B cell (primary cell): ENCODE results near the gene TEPSIN. TPM values are rescaled to one million over a fixed set of nuclear protein-coding genes. Genes with fewer than 3 reads are reported as not detected.

Experiments
- ATAC-seq: fragments of 200-7000 bp; cut with Tn5 transposase; one replicate; pipeline ENCODE4 v1.10.0; 2021; ENCODE audit warnings: low read depth, mild to moderate bottlenecking, moderate number of reproducible peaks, moderate library complexity
- CTCF ChIA-PET: fragments of 350-600 bp; sonication (Branson Sonifier 250); formaldehyde crosslinking; loops from one replicate; lab custom pipeline; 2021; ENCODE audit warnings: antibody characterized with exemption, inconsistent platforms; lab: Charles Lee
- POLR2A ChIA-PET: fragments of 350-600 bp; sonication (Branson Sonifier 250); formaldehyde crosslinking; loops from one replicate; lab custom pipeline; 2021; ENCODE audit warnings: antibody characterized with exemption; lab: Charles Lee
- DNase-seq: peaks from one replicate; pipeline ENCODE4 v3.0.0; 2013
- H2AFZ ChIP-seq: 2 replicates; pipeline ENCODE4 v1.6.1; 2012; ENCODE audit warnings: mild to moderate bottlenecking, low read depth, low read length; ENCODE audit not compliant: insufficient read depth, poor library complexity, severe bottlenecking
- H3K27ac ChIP-seq, 2 donors: 1 replicate in 1 of 2; 2 replicates in 1 of 2; pipeline ENCODE4 v1.5.1; 2012 to 2013; ENCODE audit warnings: low read length in 2 of 2, mild to moderate bottlenecking in 2 of 2, moderate library complexity in 1 of 2
- H3K27me3 ChIP-seq, 4 experiments: fragments of 200-600 bp in 1 of 4; sonication (generic) in 1 of 4; replicated peaks in 1 of 4; 1 replicate in 2 of 4; 2 replicates in 2 of 4; pipeline versions ENCODE4 v1.6.1 to v1.7.0; 2013 to 2016; ENCODE audit warnings: low read length in 3 of 4, mild to moderate bottlenecking in 2 of 4, mixed read lengths in 1 of 4, moderate library complexity in 1 of 4; ENCODE audit not compliant: insufficient read depth in 4 of 4, control insufficient read depth in 3 of 4; ENCODE audit errors: control extremely low read depth in 1 of 4
- H3K36me3 ChIP-seq, 2 experiments: replicated peaks in 1 of 2; 1 replicate in 1 of 2; 2 replicates in 1 of 2; pipeline versions ENCODE4 v1.6.1 to v1.7.1; 2013; ENCODE audit warnings: low read length in 1 of 2; ENCODE audit not compliant: insufficient read depth in 2 of 2, control insufficient read depth in 1 of 2; ENCODE audit errors: control extremely low read depth in 1 of 2, extremely low read depth in 1 of 2
- H3K4me1 ChIP-seq, 2 donors: fragments of 200-600 bp in 1 of 2; sonication (generic) in 1 of 2; 1 replicate in 1 of 2; 2 replicates in 1 of 2; pipeline versions ENCODE4 v1.5.1 to v1.6.1; 2013 to 2017; ENCODE audit warnings: low read length in 2 of 2; ENCODE audit not compliant: control insufficient read depth in 2 of 2, insufficient read depth in 2 of 2
- H3K4me2 ChIP-seq: replicated peaks from 2 replicates; pipeline ENCODE3; 2012; ENCODE audit warnings: mild to moderate bottlenecking, low read depth, low read length; ENCODE audit not compliant: poor library complexity, severe bottlenecking
- H3K4me3 ChIP-seq, 5 experiments: fragments of 200-600 bp in 1 of 5; sonication (generic) in 1 of 5; 1 replicate in 3 of 5; 2 replicates in 2 of 5; pipeline versions ENCODE4 v1.5.1 to v1.7.0; 2011 to 2016; ENCODE audit warnings: low read length in 4 of 5, mild to moderate bottlenecking in 4 of 5, low read depth in 2 of 5, control low read depth in 1 of 5, moderate library complexity in 1 of 5; ENCODE audit not compliant: insufficient read depth in 1 of 5; ENCODE audit errors: control extremely low read depth in 1 of 5, extremely low read depth in 1 of 5
- H3K79me2 ChIP-seq: fragments of 200-600 bp; sonication (generic); one replicate; pipeline ENCODE4 v1.6.0; 2016; ENCODE audit warnings: low read length; ENCODE audit not compliant: control insufficient read depth, insufficient read depth
- H3K9ac ChIP-seq: fragments of 200-600 bp; sonication (generic); 2 replicates; pipeline ENCODE4 v1.6.1; 2017; ENCODE audit warnings: mild to moderate bottlenecking, low read length, moderate library complexity
- H3K9me3 ChIP-seq, 3 donors: one replicate each; pipeline versions ENCODE4 v1.6.1 to v1.7.1; 2013; ENCODE audit warnings: low read length in 2 of 3; ENCODE audit not compliant: control insufficient read depth in 2 of 3, insufficient read depth in 1 of 3; ENCODE audit errors: control extremely low read depth in 1 of 3
- H4K20me1 ChIP-seq: 2 replicates; pipeline ENCODE4 v1.6.0; 2012; ENCODE audit warnings: mild to moderate bottlenecking, low read length; ENCODE audit not compliant: insufficient read depth, control insufficient read depth, poor library complexity, severe bottlenecking
- H3K27ac Mint-ChIP-seq: one replicate; pipeline ENCODE4 v1.8.0; 2021; ENCODE audit warnings: mixed read lengths
- H3K27me3 Mint-ChIP-seq: one replicate; pipeline ENCODE4 v1.8.0; 2021; ENCODE audit warnings: mixed read lengths
- H3K4me1 Mint-ChIP-seq: one replicate; pipeline ENCODE4 v1.8.0; 2021; ENCODE audit warnings: mixed read lengths
- H3K4me3 Mint-ChIP-seq: one replicate; pipeline ENCODE4 v1.8.0; 2021; ENCODE audit warnings: mixed read lengths
- H3K9me3 Mint-ChIP-seq: one replicate; pipeline ENCODE4 v1.8.0; 2022; ENCODE audit warnings: mixed read lengths; ENCODE audit not compliant: insufficient read depth
- EZH2 ChIP-seq: IDR thresholded peaks from 2 replicates; pipeline ENCODE4 v1.6.1; 2012; ENCODE audit warnings: borderline replicate concordance, low read depth, mild to moderate bottlenecking, moderate library complexity, low read length; ENCODE audit not compliant: insufficient read depth, poor library complexity, severe bottlenecking
- whole genome bisulfite sequencing: methylation state at CpG from one replicate; pipeline ENCODE4 v1.1.5; 2013; ENCODE audit warnings: missing lambda C conversion rate; ENCODE audit not compliant: insufficient coverage; 5-methylcytosine and 5-hydroxymethylcytosine counted together
- intact Hi-C: fragments of 100-400 bp; cut with micrococcal nuclease; formaldehyde crosslinking; loops from one replicate; pipeline ENCODE4 v1.10.0; 2022
- polyA plus RNA-seq: library from polyadenylated mRNA; depleted of rRNA; stranded (reverse); fragments of >200 nt; gene quantifications from 2 replicates; pipeline ENCODE4 v1.2.3, GENCODE V29; 2012
- total RNA-seq, 2 donors: library from RNA; stranded (reverse); fragments of 120-200 nt in 1 of 2; gene quantifications; 1 replicate in 1 of 2; 2 replicates in 1 of 2; pipeline versions ENCODE4 v1.2.3 to v1.2.4, GENCODE V29; 2013 to 2022
- TF ChIP-seq, protein P1 (sequence below): fragments of 200-600 bp; IDR thresholded peaks from one replicate; pipeline ENCODE4 v1.8.0; 2022; ENCODE audit warnings: antibody characterized with exemption, mild to moderate bottlenecking

The TEPSIN gene
- total and polyA plus RNA-seq, 2 donors (not counting 1 experiment from before 2014, with no cell fraction given), result 180 to 273 TPM

DNA sequence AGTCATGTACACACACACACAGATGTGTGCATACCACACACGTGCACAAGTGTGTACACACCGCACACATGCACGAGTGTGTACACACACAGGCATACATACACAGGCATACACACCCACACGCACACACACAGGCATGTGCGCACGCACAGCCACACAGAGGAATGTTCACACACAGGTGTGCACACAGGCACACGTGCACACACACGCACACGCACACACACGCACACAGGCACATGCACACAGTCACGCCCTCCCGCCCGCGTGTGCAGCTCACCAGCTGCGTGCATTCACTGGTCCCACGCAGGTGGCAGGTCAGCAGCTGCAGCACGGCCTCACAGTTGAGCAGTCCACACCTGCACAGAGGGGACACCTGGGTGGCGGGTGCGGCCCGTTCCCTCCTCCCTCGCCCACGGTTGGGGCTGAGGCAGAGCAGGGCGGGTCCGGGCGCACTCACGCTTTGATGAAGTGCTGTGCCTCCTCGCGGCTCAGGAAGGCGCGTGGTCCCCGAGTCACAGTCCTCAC is 7.7 kb downstream of the TEPSIN start:
- peaks cover 32% of the 10 kb centered on the region for H3K79me2 ChIP-seq
- H3K4me1 Mint-ChIP-seq, result peaks cover 41% of the 10 kb centered on the region
- ATAC-seq (no peak), DNase-seq (no peak)
- H4K20me1 ChIP-seq, result peaks cover 49% of the 10 kb centered on the region
- H3K4me3 ChIP-seq, result no peak overlapping the region
- H3K9me3 ChIP-seq, result peaks cover 0 to 9% (median 0%) of the 10 kb centered on the region in 3 donors
- H3K27ac Mint-ChIP-seq, result peak overlapping the region; percentile 59
- intact Hi-C loops, result no loop called here
- POLR2A ChIA-PET, result no interaction called here
- no peaks in the 10 kb centered on the region for H3K27me3 Mint-ChIP-seq
- H3K9ac ChIP-seq, result no peak overlapping the region
- TF ChIP-seq EZH2, result no peak
- TF ChIP-seq, protein P1, sequence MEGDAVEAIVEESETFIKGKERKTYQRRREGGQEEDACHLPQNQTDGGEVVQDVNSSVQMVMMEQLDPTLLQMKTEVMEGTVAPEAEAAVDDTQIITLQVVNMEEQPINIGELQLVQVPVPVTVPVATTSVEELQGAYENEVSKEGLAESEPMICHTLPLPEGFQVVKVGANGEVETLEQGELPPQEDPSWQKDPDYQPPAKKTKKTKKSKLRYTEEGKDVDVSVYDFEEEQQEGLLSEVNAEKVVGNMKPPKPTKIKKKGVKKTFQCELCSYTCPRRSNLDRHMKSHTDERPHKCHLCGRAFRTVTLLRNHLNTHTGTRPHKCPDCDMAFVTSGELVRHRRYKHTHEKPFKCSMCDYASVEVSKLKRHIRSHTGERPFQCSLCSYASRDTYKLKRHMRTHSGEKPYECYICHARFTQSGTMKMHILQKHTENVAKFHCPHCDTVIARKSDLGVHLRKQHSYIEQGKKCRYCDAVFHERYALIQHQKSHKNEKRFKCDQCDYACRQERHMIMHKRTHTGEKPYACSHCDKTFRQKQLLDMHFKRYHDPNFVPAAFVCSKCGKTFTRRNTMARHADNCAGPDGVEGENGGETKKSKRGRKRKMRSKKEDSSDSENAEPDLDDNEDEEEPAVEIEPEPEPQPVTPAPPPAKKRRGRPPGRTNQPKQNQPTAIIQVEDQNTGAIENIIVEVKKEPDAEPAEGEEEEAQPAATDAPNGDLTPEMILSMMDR, result no peak
- H2AFZ ChIP-seq, result no peak overlapping the region
- H3K27ac ChIP-seq, result no peak overlapping the region
- H3K4me3 Mint-ChIP-seq, result no peak overlapping the region
- peaks cover 0 to 58% of the 10 kb centered on the region in 2 experiments for H3K36me3 ChIP-seq
- no peaks in the 10 kb centered on the region for H3K9me3 Mint-ChIP-seq
- WGBS, result 93% methylated on average over 30 of the region's 31 CpGs
- CTCF ChIA-PET, result no interaction called here
- H3K27me3 ChIP-seq, result no peaks in the 10 kb centered on the region
- no peak overlapping the region for H3K4me2 ChIP-seq
- H3K4me1 ChIP-seq, result peaks cover 19 to 26% of the 10 kb centered on the region in 2 donors

DNA sequence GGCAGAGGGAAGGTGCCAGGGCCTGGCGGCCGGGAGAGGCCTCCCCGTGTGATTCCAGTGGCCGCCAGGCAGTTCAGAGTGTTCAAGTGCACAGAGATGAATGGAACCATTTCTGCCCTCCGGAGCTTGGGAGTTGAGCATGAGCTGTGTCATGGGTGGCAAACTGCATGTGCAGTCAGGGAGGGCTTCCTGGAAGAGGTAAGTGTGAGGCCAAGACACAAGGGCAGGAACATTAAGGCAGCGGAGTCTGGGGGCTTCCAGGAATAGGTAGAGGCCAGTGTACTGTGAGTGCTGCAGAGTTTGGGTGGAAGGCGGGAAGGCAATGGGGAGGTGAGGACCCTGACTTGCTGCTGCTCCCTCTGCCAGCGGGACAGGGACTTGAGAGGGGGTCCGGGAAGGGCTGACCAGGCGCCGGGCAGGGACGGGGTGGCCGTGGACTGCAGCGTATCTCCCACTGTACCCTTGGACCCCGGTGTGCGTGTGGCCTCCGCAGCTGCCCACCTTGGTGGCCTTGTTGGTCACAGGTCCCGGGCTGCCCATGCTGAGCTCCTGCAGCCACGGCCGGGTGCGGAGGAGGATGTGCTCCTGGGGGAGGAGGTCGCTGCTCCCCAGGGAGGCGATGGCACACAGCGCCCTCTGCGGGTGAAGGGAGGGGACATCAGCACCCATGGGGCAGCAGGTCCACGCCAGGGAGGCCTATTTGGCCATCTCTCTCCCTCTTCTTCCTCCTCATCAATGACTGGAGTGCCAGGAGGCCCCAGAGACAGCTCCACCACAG is 8.6 kb downstream of the TEPSIN start:
- 97% methylated on average over 21 of the region's 26 CpGs for WGBS
- no peak for ATAC-seq
- POLR2A ChIA-PET, result interaction anchor here (0.6 to 2.1 kb wide), 2 partner anchors 8 to 9 kb away, joined by 3 to 19 read pairs; partner anchors contain the start of genes NDUFAF8 and TEPSIN

More for the DNA sequence above, 8.6 kb downstream of the TEPSIN start:
- Histone ChIP-seq H3K27me3 (no peaks in the 10 kb centered on the region), H3K4me3 (no peak overlapping the region), H3K79me2 (peaks cover 23% of the 10 kb centered on the region), H3K4me1 (peaks cover 19 to 26% of the 10 kb centered on the region in 2 donors), H3K36me3 (peaks cover 0 to 49% of the 10 kb centered on the region in 2 experiments), H2AFZ (no peak overlapping the region), H3K4me2 (no peak overlapping the region), H3K9ac (no peak overlapping the region), H3K27ac (no peak overlapping the region), H4K20me1 (peaks cover 40% of the 10 kb centered on the region), H3K9me3 (peaks cover 0 to 9% (median 0%) of the 10 kb centered on the region in 3 donors)
- H3K9me3 Mint-ChIP-seq, result no peaks in the 10 kb centered on the region
- H3K4me1 Mint-ChIP-seq, result peaks cover 39% of the 10 kb centered on the region
- H3K27me3 Mint-ChIP-seq, result no peaks in the 10 kb centered on the region
- CTCF ChIA-PET, result interaction anchor here (0.7 kb wide), 1 partner anchor 62 kb away, joined by 3 read pairs; no protein-coding TSS in a partner anchor
- peak overlapping the region; percentile 56 for H3K27ac Mint-ChIP-seq
- H3K4me3 Mint-ChIP-seq, result no peak overlapping the region
- intact Hi-C loops, result no loop called here
- DNase-seq, result peak; percentile 21
- TF ChIP-seq EZH2, result no peak
- TF ChIP-seq, protein P1, result peak; percentile 30
